Measurements from ENCODE around the gene PDIA3. TPM values are rescaled to one million over a fixed set of nuclear protein-coding genes. Genes with fewer than 3 reads are reported as not detected.

PDIA3 gene
- total and polyA plus RNA-seq, 2 of the 13 experiments (the other 11 are each of a cell fraction or from before 2014, with no cell fraction given), result 238 to 433 TPM

- TF ChIP-seq ZNF768 (CRISPR knock-in tag; IDR thresholded peaks at IDR 0.05) (peak; percentile 28; the same call in 1 of the 2 replicates), ZNF766 (CRISPR knock-in tag; IDR thresholded peaks at IDR 0.05; ENCODE audit: borderline replicate concordance) (no peak), ZNF362 (CRISPR knock-in tag; IDR thresholded peaks at IDR 0.05; ENCODE audit: borderline replicate concordance) (no peak), SPEN (CRISPR knock-in tag; IDR thresholded peaks at IDR 0.05; ENCODE audit: low read depth) (peak; percentile 26; the same call in 1 of the 2 replicates), CSRNP1 (CRISPR knock-in tag; IDR thresholded peaks at IDR 0.05) (peak; percentile 61; the same call in 1 of the 2 replicates), ATF6 (CRISPR knock-in tag; conservative IDR thresholded peaks at IDR 0.05) (0 out of 2 replicates have a peak, but pooled peaks have one; percentile 43), ZKSCAN8 (CRISPR knock-in tag; IDR thresholded peaks at IDR 0.05; ENCODE audit: borderline replicate concordance) (0 out of 2 replicates have a peak, but pooled peaks have one; percentile 27), ATAD3A (CRISPR knock-in tag; IDR thresholded peaks at IDR 0.05) (0 out of 2 replicates have a peak, but pooled peaks have one; percentile 33), ZGPAT (CRISPR knock-in tag; IDR thresholded peaks at IDR 0.05) (peak; percentile 71; the same call in 1 of the 2 replicates), SAP130 (CRISPR knock-in tag; IDR thresholded peaks at IDR 0.05; ENCODE audit: low read depth) (peak; percentile 90), UBTF (CRISPR knock-in tag; IDR thresholded peaks at IDR 0.05) (peak; percentile 32), ZNF775 (CRISPR knock-in tag; IDR thresholded peaks at IDR 0.05; ENCODE audit: borderline replicate concordance) (no peak), MTA3 (CRISPR knock-in tag; IDR thresholded peaks at IDR 0.05) (no peak), SKIL (CRISPR knock-in tag; IDR thresholded peaks at IDR 0.05; ENCODE audit: borderline replicate concordance) (no peak), ZNF326 (CRISPR knock-in tag; IDR thresholded peaks at IDR 0.05; ENCODE audit: borderline replicate concordance) (0 out of 2 replicates have a peak, but pooled peaks have one; percentile 65)
Measured at GRCh38 chr15:43800286-43801141, 54.3 kb downstream of the PDIA3 start, which contains the start of gene HYPK (continued).

Data from HepG2 (cell line).